Uterus (tissue), 4 donors: Measurements from ENCODE around the gene AQP6. TPM values are rescaled to one million over a fixed set of nuclear protein-coding genes. Genes with fewer than 3 reads are reported as not detected.

Experiments used
- DNase-seq, 2 donors: peaks; one replicate each; pipeline ENCODE4 v3.0.0-alpha.2; 2019 to 2020
- H3K27ac ChIP-seq, 2 donors: fragments of 200-600 bp; sonication (generic); 1 replicate in 1 of 2; 2 replicates in 1 of 2; pipeline ENCODE4 v1.5.1; 2016 to 2018
- H3K27me3 ChIP-seq, 2 donors: fragments of 200-600 bp; sonication (generic); one replicate each; pipeline ENCODE4 v1.5.1; 2018 to 2019; ENCODE audit warnings: control low read depth in 1 of 2
- H3K36me3 ChIP-seq, 2 donors: fragments of 200-600 bp; sonication (generic); one replicate each; pipeline ENCODE4 v1.5.1; 2019; ENCODE audit warnings: control low read depth in 1 of 2
- H3K4me1 ChIP-seq, 2 donors: fragments of 200-600 bp; sonication (generic); one replicate each; pipeline ENCODE4 v1.5.1; 2018 to 2019; ENCODE audit warnings: control low read depth in 1 of 2
- H3K4me3 ChIP-seq, 2 donors: fragments of 200-600 bp; sonication (generic); 1 replicate in 1 of 2; 2 replicates in 1 of 2; pipeline ENCODE4 v1.5.1; 2018 to 2019; ENCODE audit warnings: mild to moderate bottlenecking in 1 of 2
- H3K9me3 ChIP-seq, 2 donors: fragments of 200-600 bp; sonication (generic); one replicate each; pipeline ENCODE4 v1.5.1; 2019; ENCODE audit warnings: control low read depth in 1 of 2
- POLR2A ChIP-seq, 2 donors: fragments of 450-650 bp; IDR thresholded peaks; one replicate each; pipeline ENCODE4 v1.6.1; 2016; ENCODE audit warnings: antibody characterized with exemption in 2 of 2, mild to moderate bottlenecking in 1 of 2, moderate library complexity in 1 of 2
- intact Hi-C: fragments of 100-400 bp; cut with DNase I; formaldehyde crosslinking; loops from one replicate; pipeline ENCODE4 v1.15.1; 2023; ENCODE audit warnings: low total_unique reads
- total RNA-seq, 4 donors: library from RNA; depleted of rRNA in 3 of 4; stranded (reverse); fragments of >200 nt in 3 of 4; gene quantifications; one replicate each; pipeline versions ENCODE4 v1.1.0 to v1.2.4, GENCODE V29; 2014 to 2023
- TF ChIP-seq, protein P1 (sequence below), 4 experiments: fragments of 200-600 bp in 2 of 4; fragments of 450-650 bp in 2 of 4; sonication (generic) in 2 of 4; IDR thresholded peaks; one replicate each; pipeline ENCODE4 v1.5.1; 2016 to 2019; ENCODE audit warnings: antibody characterized with exemption in 4 of 4, mild to moderate bottlenecking in 2 of 4, moderate library complexity in 1 of 4
- donor health status: DM: yes; HTN: yes; CAD: no.

The AQP6 gene
- total RNA-seq, 4 donors from 2014 or later, result 0.35 TPM; not detected in 3

DNA sequence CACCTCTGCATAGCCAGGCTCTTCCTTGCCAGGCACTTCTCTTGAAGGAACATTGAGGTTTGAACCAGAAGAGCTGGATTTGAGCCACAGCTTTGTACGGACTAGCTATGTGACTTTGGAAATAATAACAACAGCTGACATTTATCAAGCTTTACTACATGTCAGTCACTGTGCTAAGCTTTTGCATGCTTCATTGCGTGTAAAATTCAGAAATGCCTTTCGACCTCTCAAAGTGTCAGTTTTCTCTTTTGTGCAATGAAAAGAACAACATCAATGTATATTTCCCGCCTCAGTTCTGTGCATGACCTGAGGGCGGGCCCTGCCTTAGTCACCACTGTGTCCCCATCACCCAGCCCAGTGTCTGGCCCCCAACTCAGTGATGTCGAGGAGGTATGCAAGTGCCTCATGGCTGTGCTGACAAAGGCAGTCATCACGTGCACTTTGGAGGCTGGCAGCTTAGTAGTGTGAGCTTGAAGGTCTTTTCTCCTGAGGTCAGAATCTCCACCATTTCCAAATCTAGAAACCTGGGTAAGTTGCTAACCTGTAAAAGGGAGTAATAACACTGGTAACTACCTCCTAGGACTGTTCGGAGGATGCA, 40.1 kb upstream of the AQP6 start:
- no peak for DNase-seq
- H3K4me3 ChIP-seq, result no peak overlapping the region
- no peaks in the 10 kb centered on the region for H3K4me1 ChIP-seq
- intact Hi-C loops, result no loop called here
- TF ChIP-seq, protein P1, sequence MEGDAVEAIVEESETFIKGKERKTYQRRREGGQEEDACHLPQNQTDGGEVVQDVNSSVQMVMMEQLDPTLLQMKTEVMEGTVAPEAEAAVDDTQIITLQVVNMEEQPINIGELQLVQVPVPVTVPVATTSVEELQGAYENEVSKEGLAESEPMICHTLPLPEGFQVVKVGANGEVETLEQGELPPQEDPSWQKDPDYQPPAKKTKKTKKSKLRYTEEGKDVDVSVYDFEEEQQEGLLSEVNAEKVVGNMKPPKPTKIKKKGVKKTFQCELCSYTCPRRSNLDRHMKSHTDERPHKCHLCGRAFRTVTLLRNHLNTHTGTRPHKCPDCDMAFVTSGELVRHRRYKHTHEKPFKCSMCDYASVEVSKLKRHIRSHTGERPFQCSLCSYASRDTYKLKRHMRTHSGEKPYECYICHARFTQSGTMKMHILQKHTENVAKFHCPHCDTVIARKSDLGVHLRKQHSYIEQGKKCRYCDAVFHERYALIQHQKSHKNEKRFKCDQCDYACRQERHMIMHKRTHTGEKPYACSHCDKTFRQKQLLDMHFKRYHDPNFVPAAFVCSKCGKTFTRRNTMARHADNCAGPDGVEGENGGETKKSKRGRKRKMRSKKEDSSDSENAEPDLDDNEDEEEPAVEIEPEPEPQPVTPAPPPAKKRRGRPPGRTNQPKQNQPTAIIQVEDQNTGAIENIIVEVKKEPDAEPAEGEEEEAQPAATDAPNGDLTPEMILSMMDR (IDR thresholded peaks at IDR 0.05), result no peak
- no peak for TF ChIP-seq POLR2A (IDR thresholded peaks at IDR 0.05)
- H3K27ac ChIP-seq, result no peak overlapping the region
- no peaks in the 10 kb centered on the region for H3K9me3 ChIP-seq
- no peaks in the 10 kb centered on the region for H3K27me3 ChIP-seq
- H3K36me3 ChIP-seq, result no peaks in the 10 kb centered on the region

DNA sequence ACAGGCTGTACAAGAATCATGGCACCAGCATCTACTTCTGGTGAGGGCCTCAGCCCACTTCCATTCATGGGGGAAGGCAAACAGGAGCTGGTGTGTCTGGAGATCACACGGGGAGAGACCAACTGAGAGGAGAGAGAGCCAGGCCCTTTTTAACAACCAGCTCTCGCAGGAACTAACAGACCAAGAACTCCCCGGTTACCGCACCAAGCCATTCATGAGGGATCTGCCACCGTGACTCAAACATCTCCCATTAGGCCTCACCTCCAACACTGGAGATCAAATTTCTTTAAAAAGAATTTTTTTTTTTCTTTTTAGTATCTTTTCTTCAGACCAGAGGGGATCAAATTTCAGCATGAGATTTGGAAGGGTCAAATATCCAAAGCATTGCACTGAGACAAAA, 39.0 kb upstream of the AQP6 start:
- H3K4me1 ChIP-seq, result no peaks in the 10 kb centered on the region
- no peak overlapping the region for H3K4me3 ChIP-seq
- no peaks in the 10 kb centered on the region for H3K27me3 ChIP-seq
- no peaks in the 10 kb centered on the region for H3K36me3 ChIP-seq
- DNase-seq, result no peak
- no peak overlapping the region for H3K27ac ChIP-seq
- intact Hi-C loops, result no loop called here
- H3K9me3 ChIP-seq, result no peaks in the 10 kb centered on the region
- TF ChIP-seq, protein P1 (IDR thresholded peaks at IDR 0.05), result no peak
- TF ChIP-seq POLR2A (IDR thresholded peaks at IDR 0.05), result no peak

DNA sequence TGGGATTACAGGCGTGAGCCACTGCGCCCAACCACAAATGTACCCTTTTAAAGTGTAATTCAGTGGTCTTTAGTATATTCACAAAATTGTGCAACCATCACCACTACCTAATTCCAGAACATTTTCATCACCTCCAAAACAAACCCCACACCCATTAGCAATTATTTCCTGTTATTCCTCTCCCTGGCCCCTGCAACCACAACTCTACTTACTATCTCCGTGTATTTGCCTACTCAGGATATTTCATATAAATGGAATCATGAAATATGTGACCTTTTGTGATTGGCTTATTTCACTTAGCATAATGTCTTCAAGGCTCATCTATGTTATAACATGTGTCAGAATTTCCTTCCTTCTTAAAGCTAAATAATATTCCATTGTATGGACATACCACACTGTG, 38.2 kb upstream of the AQP6 start:
- Histone ChIP-seq H3K27me3 (no peaks in the 10 kb centered on the region), H3K36me3 (no peaks in the 10 kb centered on the region), H3K27ac (no peak overlapping the region), H3K9me3 (no peaks in the 10 kb centered on the region), H3K4me1 (no peaks in the 10 kb centered on the region), H3K4me3 (no peak overlapping the region)
- no peak for TF ChIP-seq POLR2A (IDR thresholded peaks at IDR 0.05)
- TF ChIP-seq, protein P1 (IDR thresholded peaks at IDR 0.05), result no peak
- no peak for DNase-seq
- intact Hi-C loops, result no loop called here

DNA sequence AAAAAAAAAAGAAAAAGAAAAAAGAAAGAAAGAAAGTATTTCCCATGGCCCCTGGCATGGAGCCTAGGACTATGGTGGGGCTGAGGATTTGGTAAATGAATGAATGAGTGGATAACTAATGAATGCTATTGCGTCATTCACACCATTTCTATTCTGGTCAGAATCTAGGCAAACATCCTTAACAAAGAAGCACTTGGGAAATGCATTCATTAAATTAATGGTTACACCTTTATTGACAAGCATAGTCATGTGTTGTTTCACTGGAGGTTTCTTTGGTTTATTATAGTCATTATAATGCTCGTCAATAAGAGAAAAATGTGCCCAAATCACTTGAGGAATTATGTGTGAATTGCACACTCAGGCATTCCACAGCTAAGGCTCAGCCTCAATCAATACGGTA, 35.8 kb upstream of the AQP6 start:
- no peaks in the 10 kb centered on the region for H3K4me1 ChIP-seq
- TF ChIP-seq POLR2A (IDR thresholded peaks at IDR 0.05), result no peak
- TF ChIP-seq, protein P1 (IDR thresholded peaks at IDR 0.05), result no peak
- no peak overlapping the region for H3K27ac ChIP-seq
- DNase-seq, result no peak
- H3K4me3 ChIP-seq, result no peak overlapping the region
- H3K36me3 ChIP-seq, result no peaks in the 10 kb centered on the region
- intact Hi-C loops, result no loop called here
- H3K9me3 ChIP-seq, result no peaks in the 10 kb centered on the region
- H3K27me3 ChIP-seq, result no peaks in the 10 kb centered on the region

DNA sequence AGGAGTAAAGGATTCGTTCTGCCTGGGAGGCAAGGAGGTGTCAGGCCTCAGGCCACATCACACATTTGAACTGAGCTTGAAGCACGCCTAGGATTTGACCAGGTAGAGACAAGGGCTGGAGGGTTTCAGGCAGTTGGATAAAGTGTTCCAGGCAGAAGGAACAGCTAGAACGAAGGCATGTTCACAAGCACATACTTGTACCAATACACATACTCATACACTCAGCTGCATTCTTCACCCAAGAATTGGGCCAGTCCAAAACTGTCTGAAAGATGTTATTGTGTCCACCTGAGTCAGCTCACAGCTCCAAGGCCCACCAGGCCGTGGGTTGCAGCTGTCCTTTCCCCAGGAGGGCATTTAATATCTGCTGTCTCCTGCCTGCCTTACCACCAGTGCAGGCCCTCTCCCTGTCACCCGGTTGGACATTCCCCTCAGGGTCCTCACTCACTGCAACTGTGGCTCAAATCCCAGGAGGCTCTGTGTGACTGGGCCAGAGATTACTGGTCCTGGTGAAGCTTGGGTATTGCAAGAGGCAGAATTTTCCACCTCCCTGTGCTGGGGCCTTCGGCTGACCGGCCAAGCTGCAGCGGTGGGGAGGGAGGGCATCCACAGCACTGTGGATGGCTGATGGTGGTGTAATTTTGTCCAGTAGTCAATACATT, 35.0 kb upstream of the AQP6 start:
- intact Hi-C loops, result no loop called here
- no peak overlapping the region for H3K4me3 ChIP-seq
- H3K4me1 ChIP-seq, result no peaks in the 10 kb centered on the region
- TF ChIP-seq, protein P1 (IDR thresholded peaks at IDR 0.05), result no peak
- TF ChIP-seq POLR2A (IDR thresholded peaks at IDR 0.05), result no peak
- no peaks in the 10 kb centered on the region for H3K36me3 ChIP-seq
- H3K27ac ChIP-seq, result no peak overlapping the region
- H3K9me3 ChIP-seq, result no peaks in the 10 kb centered on the region
- no peak for DNase-seq
- no peaks in the 10 kb centered on the region for H3K27me3 ChIP-seq
